ENCODE measurements around the gene BET1L.

DNA sequence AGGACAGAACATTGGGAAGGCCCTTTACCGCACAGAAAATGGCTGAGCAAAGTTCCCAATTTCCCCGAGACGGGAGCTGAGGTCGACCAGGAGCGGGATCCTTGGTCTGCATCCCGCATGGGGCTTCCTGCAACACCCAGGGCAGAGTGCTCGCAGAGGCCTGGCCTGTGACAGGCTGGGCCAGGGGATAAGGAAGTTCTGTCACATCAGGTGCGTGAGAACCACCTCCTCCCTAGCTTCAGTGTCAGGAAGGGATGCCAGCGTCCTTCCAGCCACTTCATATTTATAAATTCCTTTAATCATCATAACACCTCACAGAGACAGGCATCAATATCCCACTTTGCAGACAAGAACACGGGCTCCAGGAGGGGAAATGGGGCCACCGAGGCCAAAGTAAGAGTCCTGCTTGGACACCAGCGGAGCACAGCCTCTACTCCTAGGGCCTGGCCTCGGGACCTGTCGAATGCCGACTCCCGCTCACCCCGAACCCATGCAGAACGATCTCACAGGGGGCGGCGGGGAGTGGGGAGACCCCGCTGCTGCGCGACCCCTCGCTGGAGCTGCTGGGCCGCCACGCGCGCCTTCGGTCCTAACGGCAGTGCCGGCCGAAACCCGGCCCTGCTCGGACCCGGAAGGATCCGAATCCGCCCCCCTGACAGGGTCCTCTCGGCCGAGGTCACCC lies 532 bp downstream of the BET1L start:
- TF ChIP-seq, protein P1, sequence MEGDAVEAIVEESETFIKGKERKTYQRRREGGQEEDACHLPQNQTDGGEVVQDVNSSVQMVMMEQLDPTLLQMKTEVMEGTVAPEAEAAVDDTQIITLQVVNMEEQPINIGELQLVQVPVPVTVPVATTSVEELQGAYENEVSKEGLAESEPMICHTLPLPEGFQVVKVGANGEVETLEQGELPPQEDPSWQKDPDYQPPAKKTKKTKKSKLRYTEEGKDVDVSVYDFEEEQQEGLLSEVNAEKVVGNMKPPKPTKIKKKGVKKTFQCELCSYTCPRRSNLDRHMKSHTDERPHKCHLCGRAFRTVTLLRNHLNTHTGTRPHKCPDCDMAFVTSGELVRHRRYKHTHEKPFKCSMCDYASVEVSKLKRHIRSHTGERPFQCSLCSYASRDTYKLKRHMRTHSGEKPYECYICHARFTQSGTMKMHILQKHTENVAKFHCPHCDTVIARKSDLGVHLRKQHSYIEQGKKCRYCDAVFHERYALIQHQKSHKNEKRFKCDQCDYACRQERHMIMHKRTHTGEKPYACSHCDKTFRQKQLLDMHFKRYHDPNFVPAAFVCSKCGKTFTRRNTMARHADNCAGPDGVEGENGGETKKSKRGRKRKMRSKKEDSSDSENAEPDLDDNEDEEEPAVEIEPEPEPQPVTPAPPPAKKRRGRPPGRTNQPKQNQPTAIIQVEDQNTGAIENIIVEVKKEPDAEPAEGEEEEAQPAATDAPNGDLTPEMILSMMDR (conservative IDR thresholded peaks at IDR 0.05; ENCODE audit: low read depth, low read length) = no peak
- TF ChIP-seq EZH2 (IDR thresholded peaks at IDR 0.05; ENCODE audit: borderline replicate concordance, low read depth, low read length, poor library complexity, severe bottlenecking) = no peak
